Lower lobe of right lung (tissue), 2 donors: ENCODE results near the gene HMSD. TPM values are rescaled to one million over a fixed set of nuclear protein-coding genes. Genes with fewer than 3 reads are reported as not detected.

Experiments used
- ATAC-seq, 2 donors: fragments of 200-7000 bp; cut with Tn5 transposase; one replicate each; pipeline ENCODE4 v1.9.1; 2020 to 2022; ENCODE audit warnings: mild to moderate bottlenecking in 2 of 2, moderate library complexity in 2 of 2
- DNase-seq: peaks from one replicate; pipeline ENCODE4 v3.0.0-alpha.2; 2020
- H3K27ac ChIP-seq: fragments of 200-600 bp; one replicate; pipeline ENCODE4 v1.8.0; 2022
- H3K27me3 ChIP-seq: fragments of 200-600 bp; one replicate; pipeline ENCODE4 v1.8.0; 2022; ENCODE audit warnings: low read depth
- H3K36me3 ChIP-seq: fragments of 200-600 bp; one replicate; pipeline ENCODE4 v1.8.0; 2022; ENCODE audit warnings: mild to moderate bottlenecking
- H3K4me1 ChIP-seq: fragments of 200-600 bp; one replicate; pipeline ENCODE4 v1.8.0; 2022
- H3K4me3 ChIP-seq: fragments of 200-600 bp; one replicate; pipeline ENCODE4 v1.8.0; 2022; ENCODE audit warnings: mild to moderate bottlenecking
- H3K9me3 ChIP-seq: fragments of 200-600 bp; one replicate; pipeline ENCODE4 v1.8.0; 2022
- intact Hi-C: fragments of 100-400 bp; cut with DNase I; formaldehyde crosslinking; loops from one replicate; pipeline ENCODE4 v1.11.0; 2022
- total RNA-seq: library from RNA; stranded (reverse); fragmentation: NEBNext Ultra II Directional; extraction: Animal tissue kit (Norgen Biotek cat#: 25700); gene quantifications from one replicate; pipeline ENCODE4 v1.2.1, GENCODE V29; 2021
- TF ChIP-seq, protein P1 (sequence below): fragments of 200-600 bp; IDR thresholded peaks from one replicate; pipeline ENCODE4 v1.8.0; 2022; ENCODE audit warnings: antibody characterized with exemption, mild to moderate bottlenecking
- donor health status: DM: no; HTN: yes; CAD: no; lungs with severe emphysema.

Gene HMSD
- total RNA-seq, 1 donor from 2014 or later, result 1.6 TPM

DNA sequence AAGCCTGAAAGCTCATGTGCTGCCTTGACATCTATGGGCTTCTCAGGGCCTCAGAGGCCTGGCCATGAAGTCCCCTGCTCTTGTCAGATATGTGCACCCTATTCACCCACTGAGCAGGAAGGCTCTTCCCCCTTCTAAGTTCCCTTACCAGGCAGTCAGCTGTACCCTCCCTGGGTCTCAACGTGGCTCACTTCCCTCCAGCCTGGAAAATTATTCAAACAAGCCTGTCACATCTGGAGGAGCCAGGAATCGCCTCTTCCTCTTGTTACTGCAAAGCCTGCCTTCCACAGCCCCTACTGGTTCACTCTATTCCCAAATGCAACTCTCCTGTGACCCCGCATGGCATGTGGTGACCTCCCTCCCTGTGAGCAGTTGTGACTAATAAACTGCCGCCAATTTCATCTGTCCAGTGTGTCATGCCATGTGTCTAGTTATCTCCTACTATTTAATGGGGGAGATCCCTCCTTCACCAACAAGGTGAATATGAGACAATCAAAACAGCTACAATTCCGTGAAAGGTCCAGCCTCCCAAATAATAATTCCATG lies 12.4 kb downstream of the HMSD start:
- no peaks in the 10 kb centered on the region for H3K27me3 ChIP-seq
- no peak overlapping the region for H3K4me3 ChIP-seq
- H3K4me1 ChIP-seq, result no peaks in the 10 kb centered on the region
- H3K27ac ChIP-seq, result no peak overlapping the region
- no peaks in the 10 kb centered on the region for H3K36me3 ChIP-seq
- TF ChIP-seq, protein P1, sequence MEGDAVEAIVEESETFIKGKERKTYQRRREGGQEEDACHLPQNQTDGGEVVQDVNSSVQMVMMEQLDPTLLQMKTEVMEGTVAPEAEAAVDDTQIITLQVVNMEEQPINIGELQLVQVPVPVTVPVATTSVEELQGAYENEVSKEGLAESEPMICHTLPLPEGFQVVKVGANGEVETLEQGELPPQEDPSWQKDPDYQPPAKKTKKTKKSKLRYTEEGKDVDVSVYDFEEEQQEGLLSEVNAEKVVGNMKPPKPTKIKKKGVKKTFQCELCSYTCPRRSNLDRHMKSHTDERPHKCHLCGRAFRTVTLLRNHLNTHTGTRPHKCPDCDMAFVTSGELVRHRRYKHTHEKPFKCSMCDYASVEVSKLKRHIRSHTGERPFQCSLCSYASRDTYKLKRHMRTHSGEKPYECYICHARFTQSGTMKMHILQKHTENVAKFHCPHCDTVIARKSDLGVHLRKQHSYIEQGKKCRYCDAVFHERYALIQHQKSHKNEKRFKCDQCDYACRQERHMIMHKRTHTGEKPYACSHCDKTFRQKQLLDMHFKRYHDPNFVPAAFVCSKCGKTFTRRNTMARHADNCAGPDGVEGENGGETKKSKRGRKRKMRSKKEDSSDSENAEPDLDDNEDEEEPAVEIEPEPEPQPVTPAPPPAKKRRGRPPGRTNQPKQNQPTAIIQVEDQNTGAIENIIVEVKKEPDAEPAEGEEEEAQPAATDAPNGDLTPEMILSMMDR, result no peak
- intact Hi-C loops, result no loop called here
- no peaks in the 10 kb centered on the region for H3K9me3 ChIP-seq
- no peak for ATAC-seq
- DNase-seq, result no peak

DNA sequence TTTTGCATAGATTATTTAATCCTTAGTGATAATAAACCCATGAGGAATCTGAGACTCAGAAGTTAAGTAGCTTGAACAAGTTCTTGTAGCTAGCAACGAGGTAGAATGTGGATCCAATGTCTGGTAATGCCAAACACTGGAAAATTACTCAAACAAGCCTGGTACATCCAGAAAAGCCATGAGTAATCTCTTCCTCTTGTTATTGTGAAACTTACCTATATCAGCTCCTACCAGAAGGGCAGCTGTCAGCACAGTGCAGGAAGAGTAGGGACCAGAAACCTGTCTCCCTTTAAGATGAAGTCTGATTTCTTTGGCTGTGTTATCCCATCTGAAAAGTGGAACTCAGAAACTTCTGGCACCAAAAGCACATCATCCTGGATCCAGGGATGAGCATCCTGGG lies 13.0 kb downstream of the HMSD start:
- Histone ChIP-seq H3K4me3 (no peak overlapping the region), H3K9me3 (no peaks in the 10 kb centered on the region), H3K27me3 (no peaks in the 10 kb centered on the region), H3K36me3 (no peaks in the 10 kb centered on the region), H3K27ac (no peak overlapping the region), H3K4me1 (no peaks in the 10 kb centered on the region)
- no peak for DNase-seq
- intact Hi-C loops, result no loop called here
- TF ChIP-seq, protein P1, result no peak
- no peak for ATAC-seq

DNA sequence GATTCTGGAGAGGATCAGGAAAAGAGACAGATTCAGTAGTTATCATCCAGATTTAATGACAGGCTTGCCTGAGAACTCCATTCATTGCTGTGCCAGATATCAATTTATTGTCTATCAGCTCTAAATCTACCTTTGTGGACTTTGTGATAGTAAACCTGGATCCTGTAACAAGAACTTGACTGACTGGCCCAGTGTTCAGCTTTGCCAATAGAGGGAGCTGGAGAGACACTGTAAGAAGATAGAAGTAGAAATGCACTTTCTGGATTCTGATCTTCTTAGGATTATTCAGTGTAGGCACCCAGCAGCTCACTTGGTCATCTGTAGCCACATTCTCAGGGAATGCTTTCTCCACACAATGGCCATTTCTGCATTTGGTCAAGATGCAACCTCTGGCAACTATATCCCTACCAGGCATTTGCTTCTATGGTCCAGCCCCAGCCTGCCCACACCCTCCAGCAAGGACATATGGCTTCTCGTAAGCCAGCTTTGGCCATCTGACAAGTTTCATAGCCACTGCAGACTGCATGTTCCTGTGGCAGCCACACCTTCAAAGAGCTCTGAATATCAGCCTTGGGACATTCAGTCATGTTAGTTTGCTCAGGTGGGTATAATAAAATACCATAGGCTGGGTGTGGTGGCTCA lies 14.6 kb downstream of the HMSD start:
- H3K4me1 ChIP-seq, result no peaks in the 10 kb centered on the region
- no peaks in the 10 kb centered on the region for H3K9me3 ChIP-seq
- H3K36me3 ChIP-seq, result no peaks in the 10 kb centered on the region
- DNase-seq (no peak), ATAC-seq (peak; percentile 82 to 85)
- no peaks in the 10 kb centered on the region for H3K27me3 ChIP-seq
- H3K4me3 ChIP-seq, result no peak overlapping the region
- TF ChIP-seq, protein P1, result peak; percentile 86
- intact Hi-C loops, result no loop called here
- no peak overlapping the region for H3K27ac ChIP-seq

GRCh38 chr18:63964908-63965307 lies 15.8 kb downstream of the HMSD start:
- DNase-seq (no peak), ATAC-seq (no peak)
- Histone ChIP-seq H3K4me3 (no peak overlapping the region), H3K27me3 (no peaks in the 10 kb centered on the region), H3K27ac (no peak overlapping the region), H3K4me1 (peaks cover 8% of the 10 kb centered on the region), H3K36me3 (no peaks in the 10 kb centered on the region), H3K9me3 (no peaks in the 10 kb centered on the region)
- intact Hi-C loops, result no loop called here
- TF ChIP-seq, protein P1, result no peak

GRCh38 chr18:63965716-63966330 lies 16.7 kb downstream of the HMSD start:
- no peaks in the 10 kb centered on the region for H3K27me3 ChIP-seq
- DNase-seq (no peak), ATAC-seq (no peak)
- intact Hi-C loops, result no loop called here
- no peaks in the 10 kb centered on the region for H3K9me3 ChIP-seq
- H3K4me3 ChIP-seq, result no peak overlapping the region
- H3K36me3 ChIP-seq, result no peaks in the 10 kb centered on the region
- H3K4me1 ChIP-seq, result peaks cover 8% of the 10 kb centered on the region
- no peak overlapping the region for H3K27ac ChIP-seq
- TF ChIP-seq, protein P1, result no peak
